GM23248 (cell line): ENCODE data around the gene EME1. TPM values are rescaled to one million over a fixed set of nuclear protein-coding genes. Genes with fewer than 3 reads are reported as not detected.
A peak's percentile ranks its signal among the peaks of the same experiment; 100 is the strongest.

Experiments used
- DNase-seq: peaks from one replicate; pipeline ENCODE4 v3.0.0-alpha.2; 2015
- H2AFZ ChIP-seq: fragments of 200-600 bp; sonication (generic); 2 replicates; pipeline ENCODE4 v1.6.1; 2016; ENCODE audit warnings: antibody characterized with exemption
- H3F3A ChIP-seq: fragments of 200-600 bp; sonication (generic); 2 replicates; pipeline ENCODE4 v1.6.1; 2016; ENCODE audit warnings: mild to moderate bottlenecking, antibody characterized with exemption, mixed run types; ENCODE audit not compliant: insufficient read depth
- H3K27ac ChIP-seq: fragments of 200-600 bp; sonication (generic); 2 replicates; pipeline ENCODE4 v1.5.1; 2016; ENCODE audit warnings: mild to moderate bottlenecking
- H3K27me3 ChIP-seq: fragments of 200-600 bp; sonication (generic); replicated peaks from 2 replicates; pipeline ENCODE4 v1.6.1; 2016; ENCODE audit warnings: mild to moderate bottlenecking; ENCODE audit not compliant: insufficient read depth
- H3K36me3 ChIP-seq: fragments of 200-600 bp; sonication (generic); 2 replicates; pipeline ENCODE4 v1.6.1; 2016; ENCODE audit warnings: low read depth, mild to moderate bottlenecking
- H3K4me1 ChIP-seq: fragments of 200-600 bp; sonication (generic); 2 replicates; pipeline ENCODE4 v1.6.1; 2016; ENCODE audit warnings: mild to moderate bottlenecking; ENCODE audit not compliant: insufficient read depth
- H3K4me2 ChIP-seq: fragments of 200-600 bp; sonication (generic); one replicate; pipeline ENCODE4 v1.6.1; 2016; ENCODE audit warnings: mild to moderate bottlenecking; ENCODE audit not compliant: unreplicated experiment
- H3K4me3 ChIP-seq: fragments of 200-600 bp; sonication (generic); 2 replicates; pipeline ENCODE4 v1.5.1; 2016; ENCODE audit warnings: mild to moderate bottlenecking
- H3K79me2 ChIP-seq: fragments of 200-600 bp; sonication (generic); 2 replicates; pipeline ENCODE4 v1.6.1; 2016; ENCODE audit warnings: mild to moderate bottlenecking; ENCODE audit not compliant: insufficient read depth
- H3K9ac ChIP-seq: fragments of 200-600 bp; sonication (generic); 2 replicates; pipeline ENCODE4 v1.6.1; 2016; ENCODE audit warnings: mild to moderate bottlenecking
- H3K9me2 ChIP-seq: fragments of 200-600 bp; sonication (generic); 2 replicates; pipeline ENCODE4 v1.6.1; 2016; ENCODE audit warnings: mixed run types, mild to moderate bottlenecking, moderate library complexity; ENCODE audit not compliant: insufficient read depth
- H3K9me3 ChIP-seq: fragments of 200-600 bp; sonication (generic); one replicate; pipeline ENCODE4 v1.6.1; 2017; ENCODE audit warnings: low read depth
- H4K20me1 ChIP-seq: fragments of 200-600 bp; sonication (generic); 2 replicates; pipeline ENCODE4 v1.6.0; 2016; ENCODE audit not compliant: insufficient read depth
- EZH2 ChIP-seq: fragments of 200-600 bp; sonication (generic); IDR thresholded peaks from 2 replicates; pipeline ENCODE4 v1.6.1; 2018; ENCODE audit warnings: antibody characterized with exemption, mild to moderate bottlenecking; ENCODE audit not compliant: insufficient read depth, poor library complexity, severe bottlenecking
- EZH2phosphoT487 ChIP-seq: fragments of 200-600 bp; sonication (generic); IDR thresholded peaks from 2 replicates; pipeline ENCODE4 v1.6.1; 2018; ENCODE audit warnings: antibody characterized with exemption, moderate library complexity, mild to moderate bottlenecking, low read depth; ENCODE audit not compliant: insufficient read depth
- WGBS, 2 experiments: methylation state at CpG; one replicate each; pipeline ENCODE4 v1.1.6; 2015 to 2017; ENCODE audit warnings: low lambda C conversion rate in 2 of 2, low coverage in 1 of 2; ENCODE audit errors: missing lambda C conversion rate in 2 of 2; 5-methylcytosine and 5-hydroxymethylcytosine counted together
- in situ Hi-C: fragments of 300-500 bp; cut with MboI; formaldehyde crosslinking; loops from 2 replicates; pipeline ENCODE4 v1.15.0; 2020
- polyA plus RNA-seq: library from polyadenylated mRNA; unstranded; fragments of >200 nt; fragmentation: Nextera tagmentation; extraction: Ambion mirVana; gene quantifications from 2 replicates; pipeline ENCODE4 v1.2.1, GENCODE V29; 2016
- total RNA-seq: library from RNA; depleted of rRNA; stranded (reverse); fragments of >200 nt; shearing (Covaris generic); gene quantifications from 2 replicates; pipeline ENCODE4 v1.2.3, GENCODE V29; 2014

EME1 gene
- total and polyA plus RNA-seq, 2 experiments from 2014 or later = 4.1 to 4.3 TPM

GRCh38 chr17:50365649-50366393 lies 7.2 kb upstream of the EME1 start:
- H3K4me2 ChIP-seq = no peak overlapping the region
- no peak overlapping the region for H2AFZ ChIP-seq
- 0 out of 2 replicates have a peak, but pooled peaks cover 12% of the 10 kb centered on the region for H3F3A ChIP-seq
- no peaks in the 10 kb centered on the region for H3K9me3 ChIP-seq
- DNase-seq = no peak
- 88 to 90% methylated on average over 14 of the region's 14 CpGs for WGBS, 2 experiments
- TF ChIP-seq EZH2phosphoT487 = no peak
- no peak for TF ChIP-seq EZH2
- no peaks in the 10 kb centered on the region for H3K9me2 ChIP-seq
- no peaks in the 10 kb centered on the region for H3K27me3 ChIP-seq
- H3K4me3 ChIP-seq = no peak overlapping the region
- H3K79me2 ChIP-seq = peaks cover 7% of the 10 kb centered on the region
- no peak overlapping the region for H3K9ac ChIP-seq
- in situ Hi-C loops = no loop called here
- H3K36me3 ChIP-seq = peaks cover 22% of the 10 kb centered on the region
- H3K27ac ChIP-seq = no peak overlapping the region
- no peaks in the 10 kb centered on the region for H4K20me1 ChIP-seq
- H3K4me1 ChIP-seq = peaks cover 5% of the 10 kb centered on the region; the same call in 1 of the 2 replicates

GRCh38 chr17:50367401-50367800 lies 5.6 kb upstream of the EME1 start:
- DNase-seq = no peak
- Histone ChIP-seq H3F3A (0 out of 2 replicates have a peak, but pooled peaks cover 2% of the 10 kb centered on the region), H3K27ac (no peak overlapping the region), H3K36me3 (peaks cover 22% of the 10 kb centered on the region), H3K9ac (no peak overlapping the region), H3K27me3 (no peaks in the 10 kb centered on the region), H4K20me1 (no peaks in the 10 kb centered on the region), H3K79me2 (peaks cover 23% of the 10 kb centered on the region), H3K4me1 (peaks cover 6% of the 10 kb centered on the region; the same call in 1 of the 2 replicates), H3K9me3 (no peaks in the 10 kb centered on the region), H3K4me3 (no peak overlapping the region), H3K9me2 (no peaks in the 10 kb centered on the region), H3K4me2 (no peak overlapping the region), H2AFZ (no peak overlapping the region)
- WGBS, 2 experiments = 95 to 100% methylated on average over 1 of the region's 1 CpG
- in situ Hi-C loops = no loop called here
- no peak for TF ChIP-seq EZH2phosphoT487
- no peak for TF ChIP-seq EZH2

GRCh38 chr17:50370052-50370451 lies 3.0 kb upstream of the EME1 start:
- Histone ChIP-seq H3K36me3 (peaks cover 22% of the 10 kb centered on the region), H3K79me2 (peaks cover 28% of the 10 kb centered on the region), H3K4me1 (peaks cover 4% of the 10 kb centered on the region; the same call in 1 of the 2 replicates), H3K4me3 (no peak overlapping the region), H2AFZ (no peak overlapping the region), H3F3A (no peaks in the 10 kb centered on the region), H3K27me3 (no peaks in the 10 kb centered on the region), H3K9me2 (no peaks in the 10 kb centered on the region), H3K9ac (no peak overlapping the region), H3K4me2 (no peak overlapping the region), H4K20me1 (no peaks in the 10 kb centered on the region), H3K9me3 (no peaks in the 10 kb centered on the region), H3K27ac (no peak overlapping the region)
- DNase-seq = no peak
- in situ Hi-C loops = no loop called here
- no peak for TF ChIP-seq EZH2
- no peak for TF ChIP-seq EZH2phosphoT487
- WGBS, 2 experiments = 93% methylated on average over 5 of the region's 5 CpGs

- H3K4me3 ChIP-seq = peak overlapping the region; percentile 95
- 0 out of 2 replicates have a peak overlapping the region, but pooled peaks have one; percentile 92 for H3K9ac ChIP-seq
- DNase-seq = no peak
- WGBS, 2 experiments = 95 to 98% methylated on average over 2 of the region's 2 CpGs
- in situ Hi-C loops = no loop called here
- TF ChIP-seq EZH2phosphoT487 = no peak
- TF ChIP-seq EZH2 = no peak
- H3K4me2 ChIP-seq = peak overlapping the region; percentile 98
- no peaks in the 10 kb centered on the region for H3K27me3 ChIP-seq
- peaks cover 4% of the 10 kb centered on the region; the same call in 1 of the 2 replicates for H3K4me1 ChIP-seq
- H3K9me2 ChIP-seq = no peaks in the 10 kb centered on the region
- no peak overlapping the region for H3K27ac ChIP-seq
- H3K79me2 ChIP-seq = peaks cover 28% of the 10 kb centered on the region
- no peaks in the 10 kb centered on the region for H3K9me3 ChIP-seq
- H4K20me1 ChIP-seq = no peaks in the 10 kb centered on the region
- H2AFZ ChIP-seq = no peak overlapping the region
- H3K36me3 ChIP-seq = peaks cover 22% of the 10 kb centered on the region
- H3F3A ChIP-seq = no peaks in the 10 kb centered on the region
Measured at GRCh38 chr17:50371526-50371925, 1.5 kb upstream of the EME1 start.
